ENCODE data around the gene RBCK1. TPM values are rescaled to one million over a fixed set of nuclear protein-coding genes. Genes with fewer than 3 reads are reported as not detected.

RBCK1 gene
- total RNA-seq, 1 experiment from 2014 or later = 111 TPM

- Mint-ChIP-seq H3K27me3 (ENCODE audit: insufficient read depth, unreplicated experiment) (no peaks in the 10 kb centered on the region), H3K27ac (ENCODE audit: unreplicated experiment) (no peak overlapping the region), H3K9me3 (ENCODE audit: unreplicated experiment) (no peaks in the 10 kb centered on the region), H3K36me3 (ENCODE audit: insufficient read depth, unreplicated experiment) (peaks cover 90% of the 10 kb centered on the region), H3K4me1 (ENCODE audit: low read depth, unreplicated experiment) (no peaks in the 10 kb centered on the region), H3K4me3 (ENCODE audit: unreplicated experiment) (no peak overlapping the region)
- intact Hi-C loops (cut with micrococcal nuclease; ENCODE audit: unreplicated experiment) = no loop called here
- CTCF ChIA-PET = interaction anchor here (0.5 kb wide), 1 partner anchor 25 kb away, joined by 4 read pairs; no protein-coding TSS in a partner anchor
- H3K4me3 ChIP-seq (ENCODE audit: low read depth, low read length) = no peak overlapping the region
- H3K9me3 ChIP-seq = no peaks in the 10 kb centered on the region
- no peak for DNase-seq
- no peaks in the 10 kb centered on the region for H3K4me1 ChIP-seq
- peaks cover 12% of the 10 kb centered on the region for H3K36me3 ChIP-seq (ENCODE audit: control insufficient read depth, insufficient read depth, low read length)
- no peak for TF ChIP-seq CTCF (IDR thresholded peaks at IDR 0.05; ENCODE audit: insufficient read depth in 1 of 2, low read depth in 1 of 2, low read length in 1 of 2, severe bottlenecking in 1 of 2, unreplicated experiment in 1 of 2)
- H3K27me3 ChIP-seq (replicated peaks; ENCODE audit: control insufficient read depth, insufficient read depth, low read length) = no peaks in the 10 kb centered on the region
- POLR2A ChIA-PET = no interaction called here
- no TSS peak for BruUV-seq (replicated peaks)
Observed at GRCh38 chr20:438571-439469, 30.7 kb downstream of the RBCK1 start.

GRCh38 chr20:440148-440547 lies 32.0 kb downstream of the RBCK1 start:
- peaks cover 10% of the 10 kb centered on the region for H3K36me3 ChIP-seq (ENCODE audit: control insufficient read depth, insufficient read depth, low read length)
- H3K9me3 Mint-ChIP-seq (ENCODE audit: unreplicated experiment) = no peaks in the 10 kb centered on the region
- H3K4me3 Mint-ChIP-seq (ENCODE audit: unreplicated experiment) = no peak overlapping the region
- H3K27me3 Mint-ChIP-seq (ENCODE audit: insufficient read depth, unreplicated experiment) = no peaks in the 10 kb centered on the region
- ChIA-PET POLR2A (no interaction called here), CTCF (interaction anchor here (1.1 kb wide), 1 partner anchor 9 kb away, joined by 4 read pairs; no protein-coding TSS in a partner anchor)
- no peaks in the 10 kb centered on the region for H3K9me3 ChIP-seq
- intact Hi-C loops (cut with micrococcal nuclease; ENCODE audit: unreplicated experiment) = no loop called here
- no peaks in the 10 kb centered on the region for H3K4me1 ChIP-seq
- no peak overlapping the region for H3K4me3 ChIP-seq (ENCODE audit: low read depth, low read length)
- H3K36me3 Mint-ChIP-seq (ENCODE audit: insufficient read depth, unreplicated experiment) = peaks cover 87% of the 10 kb centered on the region
- H3K27ac Mint-ChIP-seq (ENCODE audit: unreplicated experiment) = no peak overlapping the region
- no peaks in the 10 kb centered on the region for H3K4me1 Mint-ChIP-seq (ENCODE audit: low read depth, unreplicated experiment)
- BruUV-seq (replicated peaks) = no TSS peak
- H3K27me3 ChIP-seq (replicated peaks; ENCODE audit: control insufficient read depth, insufficient read depth, low read length) = no peaks in the 10 kb centered on the region
- TF ChIP-seq CTCF (IDR thresholded peaks at IDR 0.05; ENCODE audit: insufficient read depth in 1 of 2, low read depth in 1 of 2, low read length in 1 of 2, severe bottlenecking in 1 of 2, unreplicated experiment in 1 of 2) = no peak
- DNase-seq = no peak

- ChIA-PET POLR2A (no interaction called here), CTCF (interaction anchor here (1.1 kb wide), 1 partner anchor 9 kb away, joined by 4 read pairs; no protein-coding TSS in a partner anchor)
- H3K27ac Mint-ChIP-seq (ENCODE audit: unreplicated experiment) = no peak overlapping the region
- Histone ChIP-seq H3K4me1 (no peaks in the 10 kb centered on the region), H3K9me3 (no peaks in the 10 kb centered on the region), H3K36me3 (ENCODE audit: control insufficient read depth, insufficient read depth, low read length) (peaks cover 10% of the 10 kb centered on the region), H3K27me3 (replicated peaks; ENCODE audit: control insufficient read depth, insufficient read depth, low read length) (no peaks in the 10 kb centered on the region), H3K4me3 (ENCODE audit: low read depth, low read length) (no peak overlapping the region)
- DNase-seq = no peak
- intact Hi-C loops (cut with micrococcal nuclease; ENCODE audit: unreplicated experiment) = no loop called here
- H3K4me3 Mint-ChIP-seq (ENCODE audit: unreplicated experiment) = no peak overlapping the region
- peaks cover 85% of the 10 kb centered on the region for H3K36me3 Mint-ChIP-seq (ENCODE audit: insufficient read depth, unreplicated experiment)
- no peak for TF ChIP-seq CTCF (IDR thresholded peaks at IDR 0.05; ENCODE audit: insufficient read depth in 1 of 2, low read depth in 1 of 2, low read length in 1 of 2, severe bottlenecking in 1 of 2, unreplicated experiment in 1 of 2)
- no peaks in the 10 kb centered on the region for H3K9me3 Mint-ChIP-seq (ENCODE audit: unreplicated experiment)
- H3K27me3 Mint-ChIP-seq (ENCODE audit: insufficient read depth, unreplicated experiment) = no peaks in the 10 kb centered on the region
- H3K4me1 Mint-ChIP-seq (ENCODE audit: low read depth, unreplicated experiment) = no peaks in the 10 kb centered on the region
- BruUV-seq (replicated peaks) = no TSS peak
Observed at GRCh38 chr20:440636-441035, 32.5 kb downstream of the RBCK1 start.
